ENCODE data around the gene YKT6.

The YKT6 gene

GRCh38 chr7:44212581-44213184, 11.9 kb downstream of the YKT6 start:
- no peaks in the 10 kb centered on the region for H3K27me3 ChIP-seq (ENCODE audit: control insufficient read depth, insufficient read depth, low read length)
- H3K36me3 ChIP-seq (ENCODE audit: control insufficient read depth, insufficient read depth, low read length) = peaks cover 57% of the 10 kb centered on the region
- H3K4me1 ChIP-seq (ENCODE audit: control insufficient read depth, insufficient read depth, low read length) = peaks cover 5% of the 10 kb centered on the region; the same call in 1 of the 2 replicates

GRCh38 chr7:44213206-44213876, 12.6 kb downstream of the YKT6 start:
- Histone ChIP-seq H3K4me1 (ENCODE audit: control insufficient read depth, insufficient read depth, low read length) (peaks cover 10% of the 10 kb centered on the region; the same call in 1 of the 2 replicates), H3K27ac (ENCODE audit: low read depth, low read length) (peak overlapping the region; percentile 69), H3K4me3 (ENCODE audit: low read depth, low read length) (no peak overlapping the region), H3K27me3 (ENCODE audit: control insufficient read depth, insufficient read depth, low read length) (no peaks in the 10 kb centered on the region), H3K36me3 (ENCODE audit: control insufficient read depth, insufficient read depth, low read length) (peaks cover 50% of the 10 kb centered on the region), H3K9me3 (ENCODE audit: control insufficient read depth, insufficient read depth, low read length) (no peaks in the 10 kb centered on the region), H3K9ac (ENCODE audit: low read depth, low read length) (no peak overlapping the region)

More at GRCh38 chr7:44212581-44213184, 11.9 kb downstream of the YKT6 start:
- Histone ChIP-seq H3K9ac (ENCODE audit: low read depth, low read length) (no peak overlapping the region), H3K4me3 (ENCODE audit: low read depth, low read length) (no peak overlapping the region), H3K27ac (ENCODE audit: low read depth, low read length) (no peak overlapping the region), H3K9me3 (ENCODE audit: control insufficient read depth, insufficient read depth, low read length) (no peaks in the 10 kb centered on the region)

- H3K27me3 ChIP-seq (ENCODE audit: control insufficient read depth, insufficient read depth, low read length) = no peaks in the 10 kb centered on the region
- H3K27ac ChIP-seq (ENCODE audit: low read depth, low read length) = peak overlapping the region; percentile 69
- H3K9ac ChIP-seq (ENCODE audit: low read depth, low read length) = no peak overlapping the region
Measured at GRCh38 chr7:44213877-44214388, 13.2 kb downstream of the YKT6 start.

GRCh38 chr7:44215531-44215930, 14.8 kb downstream of the YKT6 start:
- H3K4me1 ChIP-seq (ENCODE audit: control insufficient read depth, insufficient read depth, low read length) = peaks cover 16% of the 10 kb centered on the region; the same call in 1 of the 2 replicates
- no peak overlapping the region for H3K4me3 ChIP-seq (ENCODE audit: low read depth, low read length)
- no peak overlapping the region for H3K27ac ChIP-seq (ENCODE audit: low read depth, low read length)
- no peaks in the 10 kb centered on the region for H3K9me3 ChIP-seq (ENCODE audit: control insufficient read depth, insufficient read depth, low read length)
- no peaks in the 10 kb centered on the region for H3K27me3 ChIP-seq (ENCODE audit: control insufficient read depth, insufficient read depth, low read length)
- no peak overlapping the region for H3K9ac ChIP-seq (ENCODE audit: low read depth, low read length)
- H3K36me3 ChIP-seq (ENCODE audit: control insufficient read depth, insufficient read depth, low read length) = peaks cover 28% of the 10 kb centered on the region

More at GRCh38 chr7:44213877-44214388, 13.2 kb downstream of the YKT6 start:
- Histone ChIP-seq H3K9me3 (ENCODE audit: control insufficient read depth, insufficient read depth, low read length) (no peaks in the 10 kb centered on the region), H3K4me3 (ENCODE audit: low read depth, low read length) (no peak overlapping the region), H3K4me1 (ENCODE audit: control insufficient read depth, insufficient read depth, low read length) (peaks cover 16% of the 10 kb centered on the region; the same call in 1 of the 2 replicates), H3K36me3 (ENCODE audit: control insufficient read depth, insufficient read depth, low read length) (peaks cover 44% of the 10 kb centered on the region)

- H3K9ac ChIP-seq (ENCODE audit: low read depth, low read length) = no peak overlapping the region
- H3K27ac ChIP-seq (ENCODE audit: low read depth, low read length) = no peak overlapping the region
- no peak overlapping the region for H3K4me3 ChIP-seq (ENCODE audit: low read depth, low read length)
- H3K4me1 ChIP-seq (ENCODE audit: control insufficient read depth, insufficient read depth, low read length) = peaks cover 16% of the 10 kb centered on the region; the same call in 1 of the 2 replicates
- H3K36me3 ChIP-seq (ENCODE audit: control insufficient read depth, insufficient read depth, low read length) = peaks cover 23% of the 10 kb centered on the region
- no peaks in the 10 kb centered on the region for H3K9me3 ChIP-seq (ENCODE audit: control insufficient read depth, insufficient read depth, low read length)
- no peaks in the 10 kb centered on the region for H3K27me3 ChIP-seq (ENCODE audit: control insufficient read depth, insufficient read depth, low read length)
Measured at GRCh38 chr7:44216019-44216418, 15.2 kb downstream of the YKT6 start.

GRCh38 chr7:44216521-44217222, 15.9 kb downstream of the YKT6 start:
- H3K36me3 ChIP-seq (ENCODE audit: control insufficient read depth, insufficient read depth, low read length) = peaks cover 17% of the 10 kb centered on the region
- no peaks in the 10 kb centered on the region for H3K9me3 ChIP-seq (ENCODE audit: control insufficient read depth, insufficient read depth, low read length)
- no peak overlapping the region for H3K27ac ChIP-seq (ENCODE audit: low read depth, low read length)
- H3K27me3 ChIP-seq (ENCODE audit: control insufficient read depth, insufficient read depth, low read length) = no peaks in the 10 kb centered on the region
- no peak overlapping the region for H3K9ac ChIP-seq (ENCODE audit: low read depth, low read length)
- H3K4me3 ChIP-seq (ENCODE audit: low read depth, low read length) = no peak overlapping the region
- H3K4me1 ChIP-seq (ENCODE audit: control insufficient read depth, insufficient read depth, low read length) = peaks cover 16% of the 10 kb centered on the region; the same call in 1 of the 2 replicates

- Histone ChIP-seq H3K9me3 (ENCODE audit: control insufficient read depth, insufficient read depth, low read length) (no peaks in the 10 kb centered on the region), H3K36me3 (ENCODE audit: control insufficient read depth, insufficient read depth, low read length) (peaks cover 11% of the 10 kb centered on the region), H3K9ac (ENCODE audit: low read depth, low read length) (no peak overlapping the region), H3K27me3 (ENCODE audit: control insufficient read depth, insufficient read depth, low read length) (no peaks in the 10 kb centered on the region), H3K27ac (ENCODE audit: low read depth, low read length) (no peak overlapping the region), H3K4me1 (ENCODE audit: control insufficient read depth, insufficient read depth, low read length) (peaks cover 16% of the 10 kb centered on the region; the same call in 1 of the 2 replicates), H3K4me3 (ENCODE audit: low read depth, low read length) (no peak overlapping the region)
Measured at GRCh38 chr7:44217223-44217714, 16.5 kb downstream of the YKT6 start.

GRCh38 chr7:44217852-44218402, 17.1 kb downstream of the YKT6 start:
- Histone ChIP-seq H3K4me1 (ENCODE audit: control insufficient read depth, insufficient read depth, low read length) (peaks cover 16% of the 10 kb centered on the region; the same call in 1 of the 2 replicates), H3K9me3 (ENCODE audit: control insufficient read depth, insufficient read depth, low read length) (no peaks in the 10 kb centered on the region), H3K27me3 (ENCODE audit: control insufficient read depth, insufficient read depth, low read length) (no peaks in the 10 kb centered on the region), H3K36me3 (ENCODE audit: control insufficient read depth, insufficient read depth, low read length) (peaks cover 6% of the 10 kb centered on the region), H3K27ac (ENCODE audit: low read depth, low read length) (no peak overlapping the region), H3K4me3 (ENCODE audit: low read depth, low read length) (no peak overlapping the region), H3K9ac (ENCODE audit: low read depth, low read length) (no peak overlapping the region)

- H3K9me3 ChIP-seq (ENCODE audit: control insufficient read depth, insufficient read depth, low read length) = no peaks in the 10 kb centered on the region
- no peak overlapping the region for H3K4me3 ChIP-seq (ENCODE audit: low read depth, low read length)
- no peaks in the 10 kb centered on the region for H3K36me3 ChIP-seq (ENCODE audit: control insufficient read depth, insufficient read depth, low read length)
- peaks cover 18% of the 10 kb centered on the region; the same call in 1 of the 2 replicates for H3K4me1 ChIP-seq (ENCODE audit: control insufficient read depth, insufficient read depth, low read length)
- H3K27ac ChIP-seq (ENCODE audit: low read depth, low read length) = peak overlapping the region; percentile 21
- H3K27me3 ChIP-seq (ENCODE audit: control insufficient read depth, insufficient read depth, low read length) = no peaks in the 10 kb centered on the region
- no peak overlapping the region for H3K9ac ChIP-seq (ENCODE audit: low read depth, low read length)
Measured at GRCh38 chr7:44218418-44219201, 17.8 kb downstream of the YKT6 start.
